HG03439 (cell line): ENCODE data around the gene MAL.

ENCODE experiments used
- ATAC-seq: cut with Tn5 transposase; IDR thresholded peaks from one replicate; pipeline ENCODE4 v1.9.1; 2021; ENCODE audit warnings: mild to moderate bottlenecking, moderate library complexity; ENCODE audit not compliant: unreplicated experiment

Gene MAL

DNA sequence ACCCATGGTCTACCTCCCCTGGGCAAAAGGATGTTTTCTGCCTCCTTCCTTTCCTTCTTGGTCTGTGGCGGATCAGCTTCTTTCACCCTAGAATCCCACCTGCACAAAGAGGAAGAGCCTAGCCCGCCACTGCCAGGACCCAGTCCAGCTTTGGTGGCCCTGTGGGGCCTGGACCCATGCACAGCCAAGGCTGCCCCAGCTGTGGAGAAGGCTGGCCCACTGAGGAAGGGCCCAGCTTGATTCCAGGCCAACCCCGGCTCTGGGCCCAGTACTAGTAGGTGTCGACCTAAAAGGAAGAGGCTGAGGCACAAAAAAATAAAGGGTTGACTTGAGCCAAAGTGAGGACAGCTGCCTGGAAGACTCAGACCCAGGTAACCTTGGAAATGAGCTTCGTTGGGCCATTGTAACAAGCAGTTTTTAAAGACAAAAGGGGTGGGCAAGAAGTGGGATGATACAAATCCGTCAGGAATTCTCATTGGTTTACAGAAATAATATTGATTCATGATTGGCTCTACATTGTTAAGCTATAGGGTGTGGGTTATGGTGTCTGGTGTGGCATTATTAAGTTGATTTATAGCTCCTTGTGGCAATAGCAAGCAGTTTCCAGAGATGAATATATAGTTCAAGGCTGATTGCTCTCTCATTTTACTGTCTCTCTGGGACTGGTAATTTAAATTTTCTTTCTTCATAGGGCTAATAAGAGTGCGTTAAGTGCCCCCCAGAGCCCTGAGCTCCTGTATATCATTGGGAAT is 29.8 kb upstream of the MAL start:
- no peak for ATAC-seq

DNA sequence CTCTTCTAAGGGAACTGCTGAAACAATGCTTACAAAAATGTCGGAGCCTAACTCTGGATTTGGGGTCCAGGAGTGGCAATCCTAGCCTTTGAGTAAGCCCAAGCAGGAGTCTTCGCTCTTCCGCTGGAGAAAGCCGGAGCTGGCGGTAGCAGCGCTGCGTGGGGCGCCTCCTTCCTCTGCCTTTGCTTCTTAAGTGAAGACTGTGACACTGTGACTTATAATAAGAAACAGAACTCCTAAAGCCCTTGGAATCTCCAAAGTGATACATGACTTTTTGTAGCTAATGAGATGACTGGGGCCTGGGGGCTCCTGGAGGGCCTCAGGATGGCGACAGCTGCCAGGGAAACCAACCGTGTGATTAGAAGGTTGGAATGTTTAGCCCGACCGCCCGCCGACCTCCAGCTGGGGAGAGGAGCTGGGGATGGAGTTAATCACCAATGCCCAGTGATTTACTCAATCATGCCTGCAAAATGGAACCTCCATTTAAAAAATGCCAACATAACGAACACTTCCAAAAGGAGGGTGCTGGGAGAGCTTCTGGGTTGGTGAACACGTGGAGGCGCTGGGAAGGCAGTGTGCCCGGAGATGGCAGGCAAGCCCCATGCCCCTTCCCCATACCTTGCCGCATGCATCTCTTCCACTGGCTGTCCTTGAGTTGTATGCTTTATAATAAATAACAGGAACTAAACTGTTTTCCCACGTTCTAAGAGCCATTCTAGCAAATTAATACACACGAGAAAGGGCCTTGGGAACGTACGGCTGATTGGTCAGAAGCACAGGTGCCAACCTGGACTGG is 29.0 kb upstream of the MAL start:
- ATAC-seq, result no peak

DNA sequence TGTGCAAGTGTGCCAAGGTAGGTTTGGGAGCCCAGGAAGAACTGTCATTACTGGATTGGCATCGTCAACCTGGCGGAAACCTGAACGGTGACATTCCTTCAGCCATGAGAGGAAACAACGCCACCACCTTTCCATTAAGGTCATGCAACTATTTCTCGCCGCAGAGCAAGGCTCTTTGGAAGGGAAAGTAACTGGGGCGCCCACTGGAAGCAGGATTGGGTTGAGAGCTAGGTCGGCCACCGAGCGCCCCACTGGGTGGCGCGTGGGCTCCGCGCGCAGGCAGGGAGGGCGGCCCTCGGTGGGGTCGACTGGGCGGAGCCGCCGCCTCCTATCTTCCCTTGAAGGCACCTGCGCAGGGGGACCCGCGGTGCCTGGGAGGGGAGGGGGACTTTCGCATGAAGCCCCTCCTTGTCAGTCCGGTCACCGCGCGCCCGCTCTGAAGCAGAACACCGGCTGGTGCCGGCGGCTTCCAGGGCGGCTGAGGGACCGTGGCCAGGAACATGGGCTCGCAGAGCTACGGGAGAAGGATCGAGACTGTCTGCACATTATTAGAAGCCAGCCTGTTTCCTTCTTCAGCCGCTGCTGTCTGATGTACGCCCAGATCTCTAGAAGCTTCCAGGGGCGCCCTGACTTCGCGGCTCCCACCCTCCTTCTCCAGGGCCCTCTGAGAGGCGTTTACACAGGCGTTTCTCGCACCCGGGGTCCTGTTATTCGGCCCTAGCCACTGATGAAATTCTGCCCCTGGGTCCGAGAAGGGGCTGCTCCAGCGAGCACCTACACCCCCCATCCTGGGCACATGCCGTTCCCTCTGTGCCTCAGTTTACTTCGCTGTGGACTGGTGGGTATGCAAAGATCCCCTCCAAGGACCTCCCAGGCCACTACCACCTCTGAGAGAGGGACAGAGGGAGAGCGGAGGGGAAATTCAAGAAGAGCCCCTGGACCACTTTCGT is 27.3 kb upstream of the MAL start:
- ATAC-seq, result no peak

DNA sequence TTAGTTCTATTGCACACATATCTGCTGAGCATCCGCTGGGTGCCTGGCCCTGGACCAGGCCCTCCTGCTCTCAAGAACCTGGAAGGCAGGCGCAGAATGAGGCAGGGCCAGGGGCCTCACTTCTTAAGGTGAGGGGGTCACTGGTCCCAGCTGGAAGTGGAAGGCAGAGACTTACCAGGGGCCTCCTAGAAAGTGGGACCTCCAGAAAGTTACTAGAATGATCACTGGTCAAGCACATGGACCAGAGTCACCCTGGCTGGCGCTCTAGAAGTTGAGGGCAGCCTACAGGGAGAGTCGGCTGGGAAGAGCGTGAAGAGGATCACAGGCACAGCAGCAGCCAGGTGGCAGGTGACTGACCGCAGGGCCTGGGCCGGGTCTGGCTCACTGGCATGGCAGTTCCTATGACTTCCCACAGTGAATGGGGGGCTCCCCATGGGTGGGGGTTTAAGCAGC is 26.1 kb upstream of the MAL start:
- no peak for ATAC-seq

- no peak for ATAC-seq
These were observed 24.4 kb upstream of the MAL start for GRCh38 chr2:95001051-95001562.

- no peak for ATAC-seq
These were observed 23.8 kb upstream of the MAL start for GRCh38 chr2:95001701-95002100.

GRCh38 chr2:95002498-95002897 is 23.0 kb upstream of the MAL start:
- ATAC-seq, result no peak

GRCh38 chr2:95004287-95004686 is 21.2 kb upstream of the MAL start:
- no peak for ATAC-seq

- ATAC-seq, result no peak
These were observed 20.8 kb upstream of the MAL start for GRCh38 chr2:95004711-95005110.

DNA sequence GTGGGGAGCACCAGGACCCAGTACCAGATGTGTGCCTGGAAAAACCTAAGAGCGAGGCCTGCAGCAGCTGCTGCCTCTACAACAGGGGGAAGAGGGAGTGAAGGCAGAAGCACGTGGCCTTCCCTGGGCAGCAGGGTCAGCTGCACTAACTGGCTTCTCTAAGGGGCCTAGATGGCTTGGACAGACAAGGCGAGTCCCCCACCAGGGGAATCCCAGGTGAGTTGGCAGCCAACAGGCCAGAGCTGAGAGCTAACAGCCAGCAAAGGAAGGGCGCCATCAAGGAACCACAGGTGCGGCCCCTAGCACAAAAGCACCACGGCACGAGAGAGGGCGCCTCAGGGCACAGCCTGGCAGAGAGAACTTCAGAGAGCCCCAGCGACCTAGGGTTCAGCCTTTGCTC is 19.8 kb upstream of the MAL start:
- no peak for ATAC-seq

DNA sequence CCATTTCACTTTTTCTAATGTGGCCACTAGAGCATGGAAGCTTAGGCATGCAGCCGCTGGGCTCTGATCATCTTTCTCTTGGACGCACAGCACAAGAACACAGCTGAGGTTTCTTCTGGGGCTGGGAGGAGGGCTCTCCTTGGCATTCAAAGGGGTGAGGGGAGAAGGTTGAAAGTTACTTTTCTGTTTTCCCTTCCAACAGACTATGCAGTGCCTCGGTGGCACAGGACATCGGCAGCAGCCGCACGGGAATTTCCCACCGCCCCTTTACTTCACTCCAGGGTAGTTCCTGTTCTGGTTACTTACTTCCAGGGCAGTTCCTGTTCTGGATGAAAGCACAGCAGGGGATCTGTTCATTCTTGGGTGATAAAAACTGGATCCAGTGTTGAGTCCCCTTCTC is 18.9 kb upstream of the MAL start:
- ATAC-seq, result no peak

DNA sequence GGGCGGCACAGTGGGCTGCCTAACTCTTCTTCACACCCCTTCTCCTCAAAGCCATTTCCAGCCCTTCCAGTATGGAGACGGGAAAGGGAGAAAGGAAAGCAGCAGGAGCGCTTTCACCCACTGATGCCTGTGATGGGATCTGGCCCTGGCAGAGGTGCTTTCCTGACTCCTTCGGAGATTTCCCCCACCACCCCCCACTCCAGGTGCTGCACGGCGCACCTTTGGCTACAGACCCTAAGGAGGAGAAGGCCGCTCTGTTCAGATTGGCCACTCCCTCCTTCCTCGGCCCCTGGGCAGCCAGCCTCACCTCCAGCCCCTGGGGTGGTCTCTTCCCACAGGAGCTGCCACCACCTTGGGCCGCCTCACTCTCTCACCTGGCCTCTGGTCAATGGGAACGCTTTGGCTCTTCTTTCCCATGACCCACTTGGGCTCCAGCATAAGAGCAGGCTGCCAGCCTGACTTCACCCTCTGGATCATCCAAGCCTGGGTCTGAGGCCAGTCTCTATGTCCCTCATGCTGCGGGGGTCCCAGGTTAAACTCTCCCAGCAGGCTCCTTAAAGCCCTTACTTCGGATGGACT is 18.4 kb upstream of the MAL start:
- ATAC-seq, result no peak

DNA sequence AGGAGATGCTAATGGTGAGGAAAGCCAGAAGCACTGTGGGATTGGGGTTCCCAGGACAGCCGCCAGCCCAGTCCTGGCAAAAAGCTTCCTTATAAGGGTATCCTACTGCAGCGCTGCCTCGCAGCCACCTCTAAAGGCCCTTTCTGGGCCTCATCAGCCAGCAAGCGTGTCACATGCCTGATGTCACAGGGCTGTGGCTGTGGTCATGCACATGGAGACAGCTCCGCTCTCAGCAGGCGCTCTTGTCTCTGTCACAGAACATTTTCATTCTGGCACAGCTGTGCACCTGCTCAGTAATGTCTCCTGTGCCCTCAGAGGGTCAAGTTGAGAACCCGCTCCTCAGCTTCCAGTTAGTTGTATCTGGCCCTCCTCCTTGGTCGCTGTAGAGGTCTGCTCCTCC is 17.7 kb upstream of the MAL start:
- no peak for ATAC-seq

GRCh38 chr2:95008306-95008705 is 17.2 kb upstream of the MAL start:
- no peak for ATAC-seq

- ATAC-seq, result no peak
These were observed 16.5 kb upstream of the MAL start for GRCh38 chr2:95008996-95009395.

GRCh38 chr2:95009412-95009811 is 16.1 kb upstream of the MAL start:
- no peak for ATAC-seq

- no peak for ATAC-seq
These were observed 15.4 kb upstream of the MAL start for GRCh38 chr2:95010126-95010525.

DNA sequence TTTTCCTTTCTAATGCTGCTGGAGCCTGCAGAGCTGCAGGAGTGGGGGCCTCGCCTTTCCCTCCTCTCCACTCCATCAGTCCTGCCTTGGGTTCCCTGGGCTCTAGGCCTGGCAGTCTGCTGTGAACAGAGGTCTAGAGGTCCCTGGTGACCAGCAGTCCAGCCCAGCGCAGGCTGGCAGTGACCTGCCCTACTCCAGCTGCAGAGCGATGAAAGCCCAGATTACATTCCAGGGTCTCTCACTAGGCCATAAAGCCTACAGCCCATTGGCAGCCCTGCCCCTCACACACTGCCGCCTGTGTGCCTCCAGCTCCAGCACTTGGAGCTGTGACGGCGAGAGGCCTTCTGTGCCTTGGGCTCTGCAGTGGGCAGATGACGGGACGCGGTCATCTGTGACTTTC is 14.8 kb upstream of the MAL start:
- ATAC-seq, result no peak

- peak; percentile 56 for ATAC-seq
These were observed 12.5 kb upstream of the MAL start for GRCh38 chr2:95012881-95013550.

DNA sequence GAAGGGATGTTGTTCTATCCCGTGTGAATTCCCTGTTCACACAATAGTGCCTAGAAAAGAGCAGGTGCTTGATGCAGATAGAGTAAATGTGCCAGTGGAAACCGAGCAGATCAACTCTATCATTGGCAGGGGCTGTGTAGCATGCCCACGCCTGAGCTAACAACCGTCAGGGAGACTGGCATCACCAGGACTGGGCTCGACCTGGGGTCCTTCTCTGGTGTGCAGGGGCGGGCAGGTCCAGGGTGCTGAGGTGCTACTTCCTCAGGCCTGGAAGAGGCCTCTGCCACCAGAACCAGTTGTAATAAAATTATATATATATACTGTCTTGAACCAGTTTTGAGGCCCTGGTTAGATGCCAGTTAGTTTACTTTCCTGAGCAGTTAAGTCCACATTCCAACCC is 11.8 kb upstream of the MAL start:
- no peak for ATAC-seq
